HepG2 (cell line): ENCODE measurements around the gene RNF114. TPM values are rescaled to one million over a fixed set of nuclear protein-coding genes. Genes with fewer than 3 reads are reported as not detected.

Experiments used
- BCL3 ChIP-seq: sonication (generic); formaldehyde crosslinking; IDR thresholded peaks from 2 replicates; pipeline ENCODE4 v1.5.1; 2020; ENCODE audit warnings: mild to moderate bottlenecking, missing genetic modification reagents, moderate library complexity
- ERF ChIP-seq: IDR thresholded peaks from 2 replicates; pipeline ENCODE4 v1.6.1; 2018; ENCODE audit warnings: missing biosample characterization, missing genetic modification reagents
- FOXC1 ChIP-seq: sonication (generic); formaldehyde crosslinking; IDR thresholded peaks from 2 replicates; pipeline ENCODE4 v1.8.0; 2022; ENCODE audit warnings: mild to moderate bottlenecking, missing genetic modification reagents, borderline replicate concordance
- GABPA ChIP-seq, 2 experiments: IDR thresholded peaks; 2 replicates each; pipeline ENCODE4 v1.6.1; 2011 to 2016; ENCODE audit warnings: low read depth in 2 of 2, low read length in 1 of 2, missing biosample characterization in 1 of 2, missing genetic modification characterization in 1 of 2
- GATA4 ChIP-seq: sonication (generic); IDR thresholded peaks from 2 replicates; pipeline ENCODE4 v1.6.1; 2016; ENCODE audit warnings: antibody characterized with exemption, low read depth, borderline replicate concordance
- GZF1 ChIP-seq: sonication (generic); formaldehyde crosslinking; IDR thresholded peaks from 2 replicates; pipeline ENCODE4 v1.5.1; 2020; ENCODE audit warnings: mild to moderate bottlenecking, missing genetic modification reagents
- PAWR ChIP-seq: sonication (generic); formaldehyde crosslinking; IDR thresholded peaks from 2 replicates; pipeline ENCODE4 v1.4.0; 2020; ENCODE audit warnings: missing genetic modification reagents, mild to moderate bottlenecking, borderline replicate concordance
- PLRG1 ChIP-seq: fragments of 450-650 bp; conservative IDR thresholded peaks from 2 replicates; pipeline ENCODE4 v1.6.1; 2016
- SMAD1 ChIP-seq: sonication (generic); formaldehyde crosslinking; IDR thresholded peaks from 2 replicates; pipeline ENCODE4 v1.4.0; 2020; ENCODE audit warnings: missing genetic modification reagents, low read depth, mild to moderate bottlenecking, borderline replicate concordance
- SNAI1 ChIP-seq: sonication (generic); formaldehyde crosslinking; IDR thresholded peaks from 2 replicates; pipeline ENCODE4 v1.5.0; 2020; ENCODE audit warnings: mild to moderate bottlenecking, missing genetic modification reagents, borderline replicate concordance
- SRSF4 ChIP-seq: fragments of 200-400 bp; formaldehyde crosslinking; IDR thresholded peaks from one replicate; pipeline ENCODE4 v1.6.1; 2018; ENCODE audit warnings: mild to moderate bottlenecking, low read depth, low read length, moderate library complexity; ENCODE audit not compliant: poor library complexity, severe bottlenecking
- TP53 ChIP-seq: sonication (generic); formaldehyde crosslinking; conservative IDR thresholded peaks from 2 replicates; pipeline ENCODE4 v1.4.0; 2020; ENCODE audit warnings: missing genetic modification reagents
- ZBTB49 ChIP-seq: sonication (generic); formaldehyde crosslinking; IDR thresholded peaks from 2 replicates; pipeline ENCODE4 v1.4.0; 2020; ENCODE audit warnings: missing genetic modification reagents, borderline replicate concordance
- ZNF256 ChIP-seq: sonication (generic); formaldehyde crosslinking; conservative IDR thresholded peaks from 2 replicates; pipeline ENCODE4 v1.4.0; 2020; ENCODE audit warnings: missing genetic modification reagents
- ZNF280B ChIP-seq: sonication (generic); formaldehyde crosslinking; IDR thresholded peaks from 2 replicates; pipeline ENCODE4 v1.5.0; 2020; ENCODE audit warnings: missing genetic modification reagents, mild to moderate bottlenecking, borderline replicate concordance
- ZNF326 ChIP-seq: sonication (generic); formaldehyde crosslinking; IDR thresholded peaks from 2 replicates; pipeline ENCODE4 v1.4.0; 2020; ENCODE audit warnings: missing genetic modification reagents, borderline replicate concordance
- ZNF337 ChIP-seq: sonication (generic); formaldehyde crosslinking; IDR thresholded peaks from 2 replicates; pipeline ENCODE4 v1.5.1; 2020; ENCODE audit warnings: missing genetic modification reagents, low read depth, mild to moderate bottlenecking, borderline replicate concordance
- ZNF503 ChIP-seq: sonication (generic); formaldehyde crosslinking; IDR thresholded peaks from 2 replicates; pipeline ENCODE4 v1.4.0; 2020; ENCODE audit warnings: missing genetic modification reagents
- ZNF589 ChIP-seq: sonication (generic); formaldehyde crosslinking; conservative IDR thresholded peaks from 2 replicates; pipeline ENCODE4 v1.8.0; 2022; ENCODE audit warnings: mild to moderate bottlenecking, moderate library complexity, missing genetic modification reagents
- ZNF615 ChIP-seq: sonication (generic); formaldehyde crosslinking; IDR thresholded peaks from 2 replicates; pipeline ENCODE4 v1.5.0; 2020; ENCODE audit warnings: mild to moderate bottlenecking, missing genetic modification reagents, borderline replicate concordance
- ZNF883 ChIP-seq: sonication (generic); formaldehyde crosslinking; IDR thresholded peaks from 2 replicates; pipeline ENCODE4 v1.5.1; 2020; ENCODE audit warnings: mild to moderate bottlenecking, missing genetic modification reagents; ENCODE audit errors: not compliant biosample characterization
- polyA plus RNA-seq, 8 experiments: library from polyadenylated mRNA; depleted of rRNA in 3 of 8; stranded (reverse) in 7 of 8; unstranded in 1 of 8; fragments of >200 nt; fragmentation: Illumina TruSeq in 4 of 8; extraction: Trizol in 4 of 8; gene quantifications; 2 replicates each; pipeline versions ENCODE4 v1.2.1 to v1.2.3, GENCODE V29; 2011 to 2016; ENCODE audit warnings: low read depth in 4 of 8, missing spikeins in 1 of 8, mixed read lengths in 1 of 8; ENCODE audit not compliant: insufficient read depth in 1 of 8
- total RNA-seq, 5 experiments: library from RNA; depleted of rRNA; stranded (reverse); fragments of >200 nt; fragmentation: Illumina TruSeq; extraction: Trizol; gene quantifications; 2 replicates each; pipeline ENCODE4 v1.2.3, GENCODE V29; 2016; ENCODE audit warnings: low read depth in 1 of 5

The RNF114 gene
- total and polyA plus RNA-seq, 2 of the 13 experiments (the other 11 are each of a cell fraction or from before 2014, with no cell fraction given): 119 to 126 TPM

- TF ChIP-seq ZNF503 (CRISPR knock-in tag): peak; percentile 78; the same call in 1 of the 2 replicates
- TF ChIP-seq ZNF326: no peak; the same call in 1 of the 2 replicates
- TF ChIP-seq GABPA (IDR thresholded peaks at IDR 0.05; ENCODE audit: low read depth, low read length): no peak
- TF ChIP-seq GABPA (CRISPR knock-in tag; IDR thresholded peaks at IDR 0.05; ENCODE audit: low read depth): no peak
- TF ChIP-seq PLRG1: no peak
- TF ChIP-seq ZNF256 (CRISPR knock-in tag): no peak
- peak; percentile 73 for TF ChIP-seq BCL3
- TF ChIP-seq SRSF4: no peak
- peak; percentile 69; the same call in 1 of the 2 replicates for TF ChIP-seq GZF1 (CRISPR knock-in tag)
- peak; percentile 97 for TF ChIP-seq FOXC1 (CRISPR knock-in tag)
- peak; percentile 88; the same call in 1 of the 2 replicates for TF ChIP-seq ZNF589 (CRISPR knock-in tag)
- peak; percentile 93; the same call in 1 of the 2 replicates for TF ChIP-seq SMAD1 (CRISPR knock-in tag)
- no peak for TF ChIP-seq ZNF337
- peak; percentile 50 for TF ChIP-seq ZNF883 (CRISPR knock-in tag)
- no peak for TF ChIP-seq PAWR
- TF ChIP-seq SNAI1: peak; percentile 90; the same call in 1 of the 2 replicates
- peak; percentile 93; the same call in 1 of the 2 replicates for TF ChIP-seq TP53 (CRISPR knock-in tag)
- TF ChIP-seq ERF (CRISPR knock-in tag): peak; percentile 89; the same call in 1 of the 2 replicates
- no peak for TF ChIP-seq ZNF615 (CRISPR knock-in tag)
- TF ChIP-seq ZNF280B (CRISPR knock-in tag): peak; percentile 92
- peak; percentile 88; the same call in 1 of the 2 replicates for TF ChIP-seq ZBTB49
- no peak for TF ChIP-seq GATA4
These were observed 43.0 kb downstream of the RNF114 start (continued) for GRCh38 chr20:49979030-49979832.
